Mucosa of descending colon (tissue), 3 donors: ENCODE measurements around the gene TIGD6. TPM values are rescaled to one million over a fixed set of nuclear protein-coding genes. Genes with fewer than 3 reads are reported as not detected.

Experiments used
- ATAC-seq: fragments of 200-7000 bp; cut with Tn5 transposase; one replicate; pipeline ENCODE4 v1.9.1; 2020; ENCODE audit warnings: mild to moderate bottlenecking, moderate library complexity
- DNase-seq, 3 donors: peaks; one replicate each; pipeline ENCODE4 v3.0.0-alpha.2; 2020
- H3K36me3 ChIP-seq: fragments of 200-600 bp; one replicate; pipeline ENCODE4 v1.8.0; 2021; ENCODE audit warnings: low read depth, mild to moderate bottlenecking
- H3K4me1 ChIP-seq: fragments of 200-600 bp; one replicate; pipeline ENCODE4 v1.8.0; 2021; ENCODE audit warnings: low read depth, mild to moderate bottlenecking
- H3K4me3 ChIP-seq: fragments of 200-600 bp; one replicate; pipeline ENCODE4 v1.8.0; 2021; ENCODE audit warnings: mild to moderate bottlenecking
- H3K9me3 ChIP-seq: fragments of 200-600 bp; one replicate; pipeline ENCODE4 v1.8.0; 2021; ENCODE audit warnings: mild to moderate bottlenecking
- CTCF ChIP-seq: fragments of 200-600 bp; IDR thresholded peaks from one replicate; pipeline ENCODE4 v1.8.0; 2022; ENCODE audit warnings: antibody characterized with exemption, mild to moderate bottlenecking
- intact Hi-C, 2 donors: fragments of 100-400 bp; cut with DNase I in 1 of 2; cut with micrococcal nuclease in 1 of 2; formaldehyde crosslinking; loops; one replicate each; pipeline versions ENCODE4 v1.11.0 to v1.11.1; 2022; cut with DNase I, micrococcal nuclease
- total RNA-seq, 3 donors: library from RNA; stranded (reverse); fragmentation: NEBNext Ultra II Directional in 2 of 3; extraction: Animal tissue kit (Norgen Biotek cat#: 25700) in 2 of 3; gene quantifications; one replicate each; pipeline versions ENCODE4 v1.2.1 to v1.2.4, GENCODE V29; 2021 to 2023
- donor health status: DM: no; HTN: no; CAD: no; lungs with moderate emphysema.
- donor health status: DM: no; HTN: no; CAD: no.
- donor health status: DM: no; HTN: yes; CAD: no.

Gene TIGD6
- total RNA-seq, 3 donors from 2014 or later = 3.0 to 4.3 (median 4.2) TPM

- intact Hi-C loops = no loop called here
- peak in 1 of 3 donors; percentile 33 for DNase-seq
These were observed 42.6 kb downstream of the TIGD6 start for GRCh38 chr5:149957855-149958254.

GRCh38 chr5:149956685-149957084, 43.8 kb downstream of the TIGD6 start:
- intact Hi-C loops = no loop called here
- peaks cover 23% of the 10 kb centered on the region for H3K4me1 ChIP-seq
- DNase-seq (no peak), ATAC-seq (peak; percentile 13)
- no peaks in the 10 kb centered on the region for H3K36me3 ChIP-seq
- no peak for TF ChIP-seq CTCF
- no peak overlapping the region for H3K4me3 ChIP-seq
- H3K9me3 ChIP-seq = no peaks in the 10 kb centered on the region

More at GRCh38 chr5:149957855-149958254, 42.6 kb downstream of the TIGD6 start:
- no peak for TF ChIP-seq CTCF
- ATAC-seq = no peak
- Histone ChIP-seq H3K4me3 (no peak overlapping the region), H3K4me1 (peaks cover 24% of the 10 kb centered on the region), H3K36me3 (no peaks in the 10 kb centered on the region), H3K9me3 (no peaks in the 10 kb centered on the region)

- Histone ChIP-seq H3K36me3 (no peaks in the 10 kb centered on the region), H3K9me3 (no peaks in the 10 kb centered on the region), H3K4me3 (no peak overlapping the region), H3K4me1 (peaks cover 13% of the 10 kb centered on the region)
- DNase-seq = no peak
- intact Hi-C loops = no loop called here
- TF ChIP-seq CTCF = no peak
- ATAC-seq = no peak
These were observed 45.7 kb downstream of the TIGD6 start for GRCh38 chr5:149954798-149955197.

- H3K9me3 ChIP-seq = no peaks in the 10 kb centered on the region
- no peaks in the 10 kb centered on the region for H3K36me3 ChIP-seq
- DNase-seq (no peak), ATAC-seq (no peak)
- TF ChIP-seq CTCF = no peak
- peaks cover 12% of the 10 kb centered on the region for H3K4me1 ChIP-seq
- H3K4me3 ChIP-seq = no peak overlapping the region
- intact Hi-C loops = no loop called here
These were observed 46.9 kb downstream of the TIGD6 start for GRCh38 chr5:149953436-149954121.

- no peak for TF ChIP-seq CTCF
- intact Hi-C loops = no loop called here
- Histone ChIP-seq H3K4me1 (peaks cover 8% of the 10 kb centered on the region), H3K4me3 (no peak overlapping the region), H3K36me3 (no peaks in the 10 kb centered on the region), H3K9me3 (no peaks in the 10 kb centered on the region)
- ATAC-seq (peak; percentile 69), DNase-seq (no peak)
These were observed 49.2 kb downstream of the TIGD6 start for GRCh38 chr5:149951138-149951749.
